GM12891 (cell line): Measurements from ENCODE around the gene NECAB2.

ENCODE experiments used
- PAX5 ChIP-seq: IDR thresholded peaks from 2 replicates; pipeline ENCODE4 v1.6.1; 2011; ENCODE audit warnings: low read length, moderate library complexity, mild to moderate bottlenecking; ENCODE audit not compliant: insufficient read depth, severe bottlenecking
- POLR2A ChIP-seq: IDR thresholded peaks from 2 replicates; pipeline ENCODE4 v1.6.1; 2011; ENCODE audit warnings: low read depth, low read length, control low read depth
- POLR2AphosphoS5 ChIP-seq: IDR thresholded peaks from 2 replicates; pipeline ENCODE4 v1.6.1; 2011; ENCODE audit warnings: low read depth, low read length, control low read depth
- POU2F2 ChIP-seq: IDR thresholded peaks from 2 replicates; pipeline ENCODE4 v1.6.1; 2011; ENCODE audit warnings: low read depth, mild to moderate bottlenecking, control low read depth, low read length, moderate library complexity
- SPI1 ChIP-seq: IDR thresholded peaks from 2 replicates; pipeline ENCODE4 v1.6.1; 2011; ENCODE audit warnings: low read depth, low read length, control low read depth
- TAF1 ChIP-seq: IDR thresholded peaks from 2 replicates; pipeline ENCODE4 v1.6.1; 2011; ENCODE audit warnings: low read depth, low read length, control low read depth

GRCh38 chr16:83926726-83927397 is 41.2 kb upstream of the NECAB2 start:
- TF ChIP-seq PAX5 (no peak), POLR2AphosphoS5 (no peak), POLR2A (no peak), TAF1 (no peak), SPI1 (no peak), POU2F2 (no peak)
